Measurements from ENCODE around the gene SLC19A2. TPM values are rescaled to one million over a fixed set of nuclear protein-coding genes. Genes with fewer than 3 reads are reported as not detected.

SLC19A2 gene
- total RNA-seq, 1 donor from 2014 or later, result 12.2 TPM

DNA sequence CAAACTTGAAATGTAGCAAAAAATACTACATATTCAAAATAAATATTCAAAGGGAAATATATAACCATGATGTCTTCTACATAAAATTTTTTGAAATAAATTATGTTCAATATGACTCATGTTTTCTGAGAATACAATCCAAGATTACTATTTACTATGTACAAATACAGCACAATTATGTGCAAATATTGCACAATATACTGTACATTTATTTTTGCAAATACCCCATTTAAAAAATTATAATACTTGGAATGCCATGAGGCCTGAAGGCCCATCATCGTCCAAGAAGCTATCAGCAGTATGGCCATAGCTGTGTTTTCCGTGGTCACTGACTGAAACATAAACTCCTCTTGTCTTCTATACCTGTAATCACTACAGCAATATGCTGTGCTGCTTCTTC is 70.8 kb downstream of the SLC19A2 start:
- TF ChIP-seq, protein P1, sequence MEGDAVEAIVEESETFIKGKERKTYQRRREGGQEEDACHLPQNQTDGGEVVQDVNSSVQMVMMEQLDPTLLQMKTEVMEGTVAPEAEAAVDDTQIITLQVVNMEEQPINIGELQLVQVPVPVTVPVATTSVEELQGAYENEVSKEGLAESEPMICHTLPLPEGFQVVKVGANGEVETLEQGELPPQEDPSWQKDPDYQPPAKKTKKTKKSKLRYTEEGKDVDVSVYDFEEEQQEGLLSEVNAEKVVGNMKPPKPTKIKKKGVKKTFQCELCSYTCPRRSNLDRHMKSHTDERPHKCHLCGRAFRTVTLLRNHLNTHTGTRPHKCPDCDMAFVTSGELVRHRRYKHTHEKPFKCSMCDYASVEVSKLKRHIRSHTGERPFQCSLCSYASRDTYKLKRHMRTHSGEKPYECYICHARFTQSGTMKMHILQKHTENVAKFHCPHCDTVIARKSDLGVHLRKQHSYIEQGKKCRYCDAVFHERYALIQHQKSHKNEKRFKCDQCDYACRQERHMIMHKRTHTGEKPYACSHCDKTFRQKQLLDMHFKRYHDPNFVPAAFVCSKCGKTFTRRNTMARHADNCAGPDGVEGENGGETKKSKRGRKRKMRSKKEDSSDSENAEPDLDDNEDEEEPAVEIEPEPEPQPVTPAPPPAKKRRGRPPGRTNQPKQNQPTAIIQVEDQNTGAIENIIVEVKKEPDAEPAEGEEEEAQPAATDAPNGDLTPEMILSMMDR (conservative IDR thresholded peaks at IDR 0.05), result no peak
- no peak for DNase-seq (ENCODE audit: low read depth, low spot score)
- Mint-ChIP-seq H3K27ac (ENCODE audit: unreplicated experiment) (no peak overlapping the region), H3K27me3 (ENCODE audit: low read depth) (no peaks in the 10 kb centered on the region), H3K4me3 (no peak overlapping the region), H3K36me3 (ENCODE audit: low read depth) (peaks cover 28% of the 10 kb centered on the region), H3K4me1 (no peaks in the 10 kb centered on the region), H3K9me3 (peaks cover 17% of the 10 kb centered on the region)

Other genes with a start within 250 kb of the SLC19A2 start
- 25.7 and 28.6 TPM in 2 replicates for gene NME7, start 118.1 kb downstream of the SLC19A2 start, total RNA-seq
- gene BLZF1, start 117.7 kb downstream of the SLC19A2 start, total RNA-seq, result 14.2 and 14.7 TPM in 2 replicates
- 7.5 TPM in 2 replicates for gene CCDC181, start 58.5 kb downstream of the SLC19A2 start, total RNA-seq
- gene F5, start 100.5 kb upstream of the SLC19A2 start, total RNA-seq, result not detected in 2 replicates
- gene SELP, start 144.2 kb upstream of the SLC19A2 start, total RNA-seq, result not detected in 2 replicates
- gene SELL, start 225.7 kb upstream of the SLC19A2 start, total RNA-seq, result not detected in 2 replicates
- not detected in 2 replicates for gene SELE, start 248.1 kb upstream of the SLC19A2 start, total RNA-seq

All from neural crest cell (in vitro differentiated cells).